Measurements from ENCODE around the gene KLK14. TPM values are rescaled to one million over a fixed set of nuclear protein-coding genes. Genes with fewer than 3 reads are reported as not detected.

The KLK14 gene
- total and polyA plus RNA-seq, 10 of the 15 experiments (the other 5 are each of a cell fraction or from before 2014, with no cell fraction given), result not detected

DNA sequence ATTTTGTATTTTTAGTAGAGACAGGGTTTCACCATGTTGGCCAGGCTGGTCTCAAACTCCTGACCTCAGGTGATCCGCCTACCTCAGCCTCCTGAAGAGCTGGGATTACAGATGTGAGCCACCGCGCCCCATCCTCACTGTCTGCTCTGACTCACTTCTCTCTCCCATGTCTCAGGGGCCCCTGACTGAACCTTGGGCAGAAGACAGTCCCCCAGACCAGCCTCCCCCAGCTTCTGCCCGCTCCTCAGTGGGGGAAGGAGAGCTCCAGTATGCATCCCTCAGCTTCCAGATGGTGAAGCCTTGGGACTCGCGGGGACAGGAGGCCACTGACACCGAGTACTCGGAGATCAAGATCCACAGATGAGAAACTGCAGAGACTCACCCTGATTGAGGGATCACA lies 47.0 kb upstream of the KLK14 start:
- Histone ChIP-seq H3K4me1 (ENCODE audit: control insufficient read depth, insufficient read depth, low read length) (0 out of 2 replicates have a peak, but pooled peaks cover 5% of the 10 kb centered on the region), H3K4me2 (ENCODE audit: control insufficient read depth, insufficient read depth) (no peak overlapping the region), H4K20me1 (ENCODE audit: control insufficient read depth, insufficient read depth) (no peaks in the 10 kb centered on the region), H3K79me2 (ENCODE audit: control insufficient read depth, insufficient read depth, low read length) (no peaks in the 10 kb centered on the region), H3K27me3 (replicated peaks in 1 of 2; ENCODE audit: control insufficient read depth in 2 of 2, insufficient read depth in 2 of 2, low read length in 1 of 2) (no peaks in the 10 kb centered on the region; a peak in 2 of 4 replicates), H3K9me3 (replicated peaks; ENCODE audit: control insufficient read depth, insufficient read depth, low read length) (no peaks in the 10 kb centered on the region), H3K36me3 (ENCODE audit: control insufficient read depth in 2 of 2, insufficient read depth in 2 of 2, low read length in 1 of 2) (no peaks in the 10 kb centered on the region), H3K9ac (ENCODE audit: control insufficient read depth, insufficient read depth, low read length) (no peak overlapping the region), H3K4me3 (no peak overlapping the region), H2AFZ (ENCODE audit: control insufficient read depth, low read depth, low read length) (no peak overlapping the region), H3K27ac (ENCODE audit: control insufficient read depth, insufficient read depth) (no peak overlapping the region)
- intact Hi-C loops (cut with micrococcal nuclease; ENCODE audit: unreplicated experiment) (no loop called here), in situ Hi-C loops (cut with MboI) (no loop called here)
- ChIA-PET CTCF (no interaction called here), RAD21 (ENCODE audit: unreplicated experiment) (no interaction called here), POLR2A (no interaction called here), SMC1A (ENCODE audit: uncharacterized antibody, unreplicated experiment) (no interaction called here)
- ATAC-seq (no peak), DNase-seq (ENCODE audit: low read depth, low spot score) (no peak), FAIRE-seq (no peak)
- BruUV-seq (replicated peaks), result no TSS peak
- WGBS (ENCODE audit: insufficient coverage, insufficient replicate concordance, low lambda C conversion rate, missing lambda C conversion rate), result 76% methylated on average over 8 of the region's 8 CpGs
- no peak for TF ChIP-seq NKRF (conservative IDR thresholded peaks at IDR 0.05)
- no peak for TF ChIP-seq MEF2A (IDR thresholded peaks at IDR 0.05; ENCODE audit: insufficient read depth, low read depth, low read length)
- TF ChIP-seq ZNF384 (IDR thresholded peaks at IDR 0.05; ENCODE audit: borderline replicate concordance, low read depth, low read length), result no peak
- no peak for TF ChIP-seq POLR2AphosphoS2 (IDR thresholded peaks at IDR 0.05; ENCODE audit: low read depth, low read length)
- no peak for TF ChIP-seq ATF2 (IDR thresholded peaks at IDR 0.05; ENCODE audit: low read length)
- no peak for TF ChIP-seq KDM1A (IDR thresholded peaks at IDR 0.05; ENCODE audit: borderline replicate concordance)
- TF ChIP-seq HCFC1 (IDR thresholded peaks at IDR 0.05; ENCODE audit: low read length), result no peak
- no peak for TF ChIP-seq HSF1 (IDR thresholded peaks at IDR 0.05; ENCODE audit: low read depth, low read length)
- TF ChIP-seq RUNX3 (IDR thresholded peaks at IDR 0.05; ENCODE audit: low read length), result no peak
- TF ChIP-seq POU2F2 (IDR thresholded peaks at IDR 0.05; ENCODE audit: borderline replicate concordance, low read depth, low read length), result no peak
- TF ChIP-seq IRF4 (IDR thresholded peaks at IDR 0.05; ENCODE audit: low read depth, low read length), result no peak
- no peak for TF ChIP-seq GABPA (IDR thresholded peaks at IDR 0.05; ENCODE audit: low read depth)
